Trophoblast cell (in vitro differentiated cells and primary cell): ENCODE data around the gene PPP1R9A.
A peak's percentile ranks its signal among the peaks of the same experiment; 100 is the strongest.

ENCODE experiments used
- DNase-seq, 2 donors: peaks; one replicate each; pipeline ENCODE4 v3.0.0-alpha.2; 2016
- H2AFZ ChIP-seq: 2 replicates; pipeline ENCODE4 v1.6.1; 2013; ENCODE audit warnings: low read length, moderate library complexity, mild to moderate bottlenecking; ENCODE audit not compliant: insufficient read depth, poor library complexity
- H2AK5ac ChIP-seq: 2 replicates; pipeline ENCODE4 v1.6.1; 2013; ENCODE audit warnings: mild to moderate bottlenecking, low read length
- H2BK120ac ChIP-seq: 2 replicates; pipeline ENCODE4 v1.6.1; 2013; ENCODE audit warnings: low read length, mild to moderate bottlenecking, moderate library complexity; ENCODE audit not compliant: insufficient read depth, poor library complexity
- H2BK12ac ChIP-seq: 2 replicates; pipeline ENCODE4 v1.6.1; 2013; ENCODE audit warnings: mild to moderate bottlenecking, low read length, moderate library complexity
- H2BK5ac ChIP-seq: 2 replicates; pipeline ENCODE4 v1.6.1; 2013; ENCODE audit warnings: low read length, low read depth, moderate library complexity, mild to moderate bottlenecking; ENCODE audit not compliant: poor library complexity
- H3K14ac ChIP-seq: 2 replicates; pipeline ENCODE4 v1.6.1; 2013; ENCODE audit warnings: mild to moderate bottlenecking, low read length
- H3K18ac ChIP-seq: 2 replicates; pipeline ENCODE4 v1.6.1; 2013; ENCODE audit warnings: mild to moderate bottlenecking, low read length
- H3K23ac ChIP-seq: 2 replicates; pipeline ENCODE4 v1.6.1; 2013; ENCODE audit warnings: low read length
- H3K27ac ChIP-seq: 2 replicates; pipeline ENCODE4 v1.5.1; 2013; ENCODE audit warnings: low read depth, mild to moderate bottlenecking, inconsistent platforms, low read length, moderate library complexity
- H3K27me3 ChIP-seq: 2 replicates; pipeline ENCODE4 v1.6.1; 2013; ENCODE audit warnings: inconsistent platforms, mild to moderate bottlenecking, low read length, moderate library complexity; ENCODE audit not compliant: insufficient read depth
- H3K36me3 ChIP-seq, 2 experiments: 1 replicate in 1 of 2; 2 replicates in 1 of 2; pipeline ENCODE4 v1.6.1; 2013; ENCODE audit warnings: low read length in 2 of 2, mild to moderate bottlenecking in 2 of 2, moderate library complexity in 1 of 2; ENCODE audit not compliant: insufficient read depth in 2 of 2, control insufficient read depth in 1 of 2
- H3K4ac ChIP-seq: 2 replicates; pipeline ENCODE4 v1.6.1; 2013; ENCODE audit warnings: low read depth, mild to moderate bottlenecking, low read length, moderate library complexity
- H3K4me1 ChIP-seq, 2 experiments: 1 replicate in 1 of 2; 2 replicates in 1 of 2; pipeline ENCODE4 v1.6.1; 2013; ENCODE audit warnings: low read length in 2 of 2, mild to moderate bottlenecking in 2 of 2, moderate library complexity in 1 of 2; ENCODE audit not compliant: insufficient read depth in 2 of 2, control insufficient read depth in 1 of 2
- H3K4me2 ChIP-seq: 2 replicates; pipeline ENCODE4 v1.6.1; 2013; ENCODE audit warnings: inconsistent platforms, mild to moderate bottlenecking, low read length, moderate library complexity
- H3K4me3 ChIP-seq: 2 replicates; pipeline ENCODE4 v1.5.1; 2013; ENCODE audit warnings: mild to moderate bottlenecking, low read depth, low read length, inconsistent platforms
- H3K79me1 ChIP-seq: one replicate; pipeline ENCODE4 v1.6.1; 2013; ENCODE audit warnings: low read length
- H3K79me2 ChIP-seq: 2 replicates; pipeline ENCODE4 v1.6.1; 2013; ENCODE audit warnings: low read length, mild to moderate bottlenecking; ENCODE audit not compliant: control insufficient read depth, insufficient read depth, poor library complexity
- H3K9ac ChIP-seq: 2 replicates; pipeline ENCODE4 v1.6.1; 2013; ENCODE audit warnings: mild to moderate bottlenecking, low read length
- H3K9me3 ChIP-seq: 2 replicates; pipeline ENCODE4 v1.6.1; 2013; ENCODE audit warnings: low read depth, mild to moderate bottlenecking, control low read depth, inconsistent platforms, low read length; ENCODE audit not compliant: insufficient read depth
- H4K12ac ChIP-seq: 2 replicates; pipeline ENCODE4 v1.6.1; 2013; ENCODE audit warnings: low read depth, mild to moderate bottlenecking, low read length, moderate library complexity
- H4K8ac ChIP-seq: 2 replicates; pipeline ENCODE4 v1.6.1; 2013; ENCODE audit warnings: low read depth, mild to moderate bottlenecking, low read length, moderate library complexity
- H4K91ac ChIP-seq: one replicate; pipeline ENCODE4 v1.6.1; 2013; ENCODE audit warnings: low read depth, mild to moderate bottlenecking, low read length, moderate library complexity
- WGBS: extraction: QIAGEN DNeasy Blood & Tissue Kit; methylation state at CpG from one replicate; pipeline ENCODE4 v1.1.7; 2013; ENCODE audit warnings: missing lambda C conversion rate; ENCODE audit not compliant: insufficient read length, insufficient coverage; ENCODE audit errors: extremely low coverage; 5-methylcytosine and 5-hydroxymethylcytosine counted together

Gene PPP1R9A

GRCh38 chr7:94975336-94975735 lies 67.9 kb downstream of the PPP1R9A start:
- Histone ChIP-seq H3K14ac (no peak overlapping the region), H3K4ac (no peak overlapping the region), H3K4me3 (no peak overlapping the region), H2BK12ac (no peak overlapping the region), H3K9me3 (no peaks in the 10 kb centered on the region), H4K12ac (no peak overlapping the region), H3K27ac (no peak overlapping the region), H3K23ac (no peak overlapping the region), H2AFZ (no peak overlapping the region), H3K18ac (no peak overlapping the region), H3K27me3 (no peaks in the 10 kb centered on the region), H2BK120ac (no peak overlapping the region), H3K79me2 (no peaks in the 10 kb centered on the region), H3K79me1 (no peaks in the 10 kb centered on the region), H4K8ac (no peak overlapping the region), H4K91ac (no peak overlapping the region), H3K4me2 (no peak overlapping the region), H3K36me3 (no peaks in the 10 kb centered on the region), H3K4me1 (no peaks in the 10 kb centered on the region), H2BK5ac (no peak overlapping the region), H2AK5ac (no peak overlapping the region), H3K9ac (no peak overlapping the region)
- no peak for DNase-seq

GRCh38 chr7:94980418-94981142 lies 73.2 kb downstream of the PPP1R9A start:
- no peak overlapping the region for H3K4ac ChIP-seq
- H4K91ac ChIP-seq = no peak overlapping the region
- H3K79me1 ChIP-seq = no peaks in the 10 kb centered on the region
- H2AFZ ChIP-seq = no peak overlapping the region
- H2BK120ac ChIP-seq = no peak overlapping the region
- H3K18ac ChIP-seq = no peak overlapping the region
- no peaks in the 10 kb centered on the region for H3K79me2 ChIP-seq
- DNase-seq = peak; percentile 34 to 87
- no CpG with 5 or more reads among the region's 6 CpGs for WGBS
- H3K27ac ChIP-seq = no peak overlapping the region
- no peak overlapping the region for H4K8ac ChIP-seq
- H3K9me3 ChIP-seq = no peaks in the 10 kb centered on the region
- H2BK12ac ChIP-seq = no peak overlapping the region
- no peak overlapping the region for H3K23ac ChIP-seq
- no peak overlapping the region for H3K14ac ChIP-seq
- H3K9ac ChIP-seq = no peak overlapping the region
- no peaks in the 10 kb centered on the region for H3K27me3 ChIP-seq
- no peak overlapping the region for H3K4me2 ChIP-seq
- no peak overlapping the region for H2AK5ac ChIP-seq
- no peak overlapping the region for H3K4me3 ChIP-seq
- H3K4me1 ChIP-seq = no peaks in the 10 kb centered on the region
- H2BK5ac ChIP-seq = no peak overlapping the region
- no peak overlapping the region for H4K12ac ChIP-seq
- no peaks in the 10 kb centered on the region for H3K36me3 ChIP-seq

DNA sequence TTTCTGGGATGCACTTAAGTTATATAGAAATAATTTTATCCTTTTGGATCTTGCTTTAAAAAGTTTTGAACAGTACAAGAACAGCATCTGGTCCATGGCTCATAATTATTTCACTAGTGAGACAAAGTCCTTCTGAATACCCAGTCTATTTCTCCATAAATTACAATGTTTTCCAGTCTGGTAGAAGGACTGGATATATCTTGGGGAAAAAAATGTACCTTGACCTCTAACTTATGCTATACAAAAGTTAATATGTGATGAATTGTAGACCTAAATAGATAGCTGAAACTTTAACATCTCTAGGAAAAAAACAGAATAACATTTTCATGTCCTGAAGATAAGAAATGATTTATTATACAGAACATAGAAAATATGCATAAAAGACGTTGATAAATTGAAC lies 88.5 kb downstream of the PPP1R9A start:
- no peaks in the 10 kb centered on the region for H3K36me3 ChIP-seq

DNA sequence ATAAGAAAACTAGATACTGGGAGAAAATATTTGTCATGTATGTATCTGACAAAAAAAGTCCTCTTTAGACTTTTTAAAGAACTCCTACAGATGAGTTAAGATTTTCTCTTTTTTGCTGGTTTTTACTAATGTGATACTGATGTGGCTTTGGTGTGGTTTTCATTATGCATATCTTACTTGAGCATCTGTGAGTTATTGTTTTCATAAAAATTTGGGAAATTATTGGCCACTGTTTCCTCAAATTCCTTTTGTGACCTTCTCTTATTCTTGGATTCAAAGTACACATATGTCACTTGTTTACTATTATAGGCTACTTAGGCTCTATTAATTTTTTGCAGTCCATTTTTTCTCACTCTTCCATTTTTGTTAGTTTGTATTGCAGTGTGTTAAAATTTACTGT lies 89.0 kb downstream of the PPP1R9A start:
- Histone ChIP-seq H2BK120ac (no peak overlapping the region), H3K79me1 (no peaks in the 10 kb centered on the region), H2AFZ (no peak overlapping the region), H3K14ac (no peak overlapping the region), H3K9me3 (no peaks in the 10 kb centered on the region), H2BK12ac (no peak overlapping the region), H3K4me3 (no peak overlapping the region), H4K8ac (no peak overlapping the region), H3K4ac (no peak overlapping the region), H2BK5ac (no peak overlapping the region), H3K18ac (no peak overlapping the region), H4K91ac (no peak overlapping the region), H3K36me3 (no peaks in the 10 kb centered on the region), H2AK5ac (no peak overlapping the region), H3K27me3 (no peaks in the 10 kb centered on the region), H3K4me1 (no peaks in the 10 kb centered on the region), H4K12ac (no peak overlapping the region), H3K4me2 (no peak overlapping the region), H3K23ac (no peak overlapping the region), H3K79me2 (no peaks in the 10 kb centered on the region), H3K27ac (no peak overlapping the region), H3K9ac (no peak overlapping the region)
- no peak for DNase-seq

More for the DNA sequence above, 88.5 kb downstream of the PPP1R9A start:
- no peaks in the 10 kb centered on the region for H3K9me3 ChIP-seq
- no peak for DNase-seq
- H3K14ac ChIP-seq = no peak overlapping the region
- H4K12ac ChIP-seq = no peak overlapping the region
- no peak overlapping the region for H4K91ac ChIP-seq
- H3K23ac ChIP-seq = no peak overlapping the region
- H3K27ac ChIP-seq = no peak overlapping the region
- no peak overlapping the region for H2BK120ac ChIP-seq
- H3K79me2 ChIP-seq = no peaks in the 10 kb centered on the region
- no peaks in the 10 kb centered on the region for H3K4me1 ChIP-seq
- H3K4me2 ChIP-seq = no peak overlapping the region
- H2AK5ac ChIP-seq = no peak overlapping the region
- no peak overlapping the region for H3K9ac ChIP-seq
- no peaks in the 10 kb centered on the region for H3K79me1 ChIP-seq
- H3K18ac ChIP-seq = no peak overlapping the region
- no peak overlapping the region for H2BK12ac ChIP-seq
- WGBS = no CpG with 5 or more reads among the region's 1 CpG
- H3K4me3 ChIP-seq = no peak overlapping the region
- no peaks in the 10 kb centered on the region for H3K27me3 ChIP-seq
- H3K4ac ChIP-seq = no peak overlapping the region
- H2AFZ ChIP-seq = no peak overlapping the region
- no peak overlapping the region for H2BK5ac ChIP-seq
- no peak overlapping the region for H4K8ac ChIP-seq
